GM18499 (cell line): ENCODE data around the gene FHL5.
A peak's percentile ranks its signal among the peaks of the same experiment; 100 is the strongest.
"Not testable (repeated sequence)": the region's sequence is repeated elsewhere in the genome, so short reads cannot be mapped to it uniquely, and the experiment has no call there.

Experiments used
- ATAC-seq: cut with Tn5 transposase; IDR thresholded peaks from one replicate; pipeline ENCODE4 v1.9.1; 2021; ENCODE audit warnings: moderate number of reproducible peaks; ENCODE audit not compliant: insufficient read depth, unreplicated experiment

The FHL5 gene, protein sequence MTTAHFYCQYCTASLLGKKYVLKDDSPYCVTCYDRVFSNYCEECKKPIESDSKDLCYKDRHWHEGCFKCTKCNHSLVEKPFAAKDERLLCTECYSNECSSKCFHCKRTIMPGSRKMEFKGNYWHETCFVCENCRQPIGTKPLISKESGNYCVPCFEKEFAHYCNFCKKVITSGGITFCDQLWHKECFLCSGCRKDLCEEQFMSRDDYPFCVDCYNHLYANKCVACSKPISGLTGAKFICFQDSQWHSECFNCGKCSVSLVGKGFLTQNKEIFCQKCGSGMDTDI

DNA sequence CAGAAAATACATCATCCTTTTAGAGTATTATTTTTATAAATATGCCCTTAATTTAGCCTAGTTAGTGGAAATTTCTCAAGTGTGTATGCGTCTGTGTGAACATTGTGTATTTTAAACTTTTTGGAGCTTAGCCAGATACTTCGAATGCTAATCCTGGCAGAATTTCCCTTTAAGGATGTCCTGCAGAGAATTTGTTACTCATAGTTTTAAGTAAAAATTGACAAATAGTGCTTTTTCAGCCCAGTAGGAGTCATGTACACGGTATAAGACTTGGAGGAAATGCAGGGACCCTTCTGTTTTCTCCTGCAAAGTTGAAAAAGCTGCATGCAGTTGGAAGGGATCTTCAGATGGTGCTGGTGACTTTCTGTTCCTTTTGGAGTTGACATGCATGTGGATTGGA is at the start of gene FHL5:
TSS of gene FHL5 (plus strand) at position 243 of the 400 bp plus-strand sequence. CDS start 40,486 bp downstream, outside the sequence.
- no peak for ATAC-seq

GRCh38 chr6:96520171-96521115 is 42.5 kb upstream of the FHL5 start:
- ATAC-seq: no peak

- ATAC-seq: peak; percentile 4
Measured at GRCh38 chr6:96521306-96521643, 41.7 kb upstream of the FHL5 start.

DNA sequence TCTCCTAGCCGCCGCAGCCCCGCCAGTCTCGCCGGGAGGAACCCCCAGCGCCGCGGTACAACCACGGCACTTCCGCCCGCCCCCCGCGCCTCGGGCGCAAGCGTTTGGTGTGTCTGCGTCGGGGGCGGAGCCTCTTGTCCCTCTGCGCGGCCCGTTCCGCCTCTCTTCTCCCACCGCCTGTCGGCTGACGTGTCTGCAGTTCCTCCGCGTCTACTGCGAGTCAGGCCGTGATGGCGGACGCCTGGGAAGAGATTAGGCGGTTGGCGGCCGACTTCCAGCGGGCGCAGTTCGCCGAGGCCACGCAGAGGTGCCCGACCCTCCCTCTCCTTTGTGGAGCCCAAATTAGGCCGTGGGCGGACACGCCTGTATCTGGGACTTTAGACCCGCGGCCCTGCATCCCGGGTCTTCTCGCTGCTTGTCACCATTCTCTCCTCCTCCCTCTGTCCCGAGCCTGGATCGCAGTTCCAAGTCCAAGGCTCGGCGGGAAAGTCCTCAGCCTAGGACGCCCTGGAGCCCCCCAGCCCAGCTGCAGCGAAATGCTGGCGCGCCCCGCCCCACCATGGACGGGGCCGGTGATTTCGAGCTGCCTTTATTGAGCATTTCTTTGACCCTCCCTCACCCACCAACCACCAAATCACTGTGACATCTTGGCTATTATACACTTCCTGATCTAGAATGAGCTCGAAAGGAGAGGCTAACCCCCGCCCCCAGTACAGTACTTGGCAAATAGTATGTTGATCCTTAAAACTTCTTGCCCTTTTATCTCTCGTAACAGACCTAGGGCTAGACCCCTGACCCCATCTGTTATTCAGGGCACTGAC is 41.1 kb upstream of the FHL5 start, which contains the start of gene UFL1:
TSS of gene UFL1 (plus strand) at position 163 of the 821 bp plus-strand sequence. CDS start at position 231, 68 bp downstream.
- peak; percentile 89 for ATAC-seq

DNA sequence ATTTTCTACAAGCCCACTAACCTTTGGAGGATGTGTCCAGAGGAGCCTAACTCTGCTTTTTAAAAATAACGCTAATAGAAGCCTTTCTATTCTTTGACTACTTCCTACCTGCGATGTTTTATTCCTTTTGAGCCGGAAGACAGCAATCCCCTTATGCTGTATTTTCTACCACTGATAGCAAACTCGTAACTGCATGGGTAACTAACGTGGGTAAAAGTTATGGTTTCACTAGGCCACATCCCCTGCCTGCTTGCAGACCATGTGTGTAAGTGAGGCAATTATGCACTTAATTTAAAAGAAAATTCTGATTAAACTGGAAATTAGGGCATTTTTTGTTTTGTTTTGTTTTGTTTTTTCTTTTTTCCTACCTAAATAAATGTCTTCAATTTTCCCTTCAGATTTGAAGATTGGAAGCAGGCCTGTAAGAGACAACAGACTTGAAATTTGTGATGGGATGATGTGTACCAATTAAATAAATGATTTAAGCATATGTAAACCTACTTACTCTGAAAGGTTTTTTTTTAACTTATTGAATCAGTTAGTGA is 40.4 kb upstream of the FHL5 start:
- peak; percentile 22 for ATAC-seq

DNA sequence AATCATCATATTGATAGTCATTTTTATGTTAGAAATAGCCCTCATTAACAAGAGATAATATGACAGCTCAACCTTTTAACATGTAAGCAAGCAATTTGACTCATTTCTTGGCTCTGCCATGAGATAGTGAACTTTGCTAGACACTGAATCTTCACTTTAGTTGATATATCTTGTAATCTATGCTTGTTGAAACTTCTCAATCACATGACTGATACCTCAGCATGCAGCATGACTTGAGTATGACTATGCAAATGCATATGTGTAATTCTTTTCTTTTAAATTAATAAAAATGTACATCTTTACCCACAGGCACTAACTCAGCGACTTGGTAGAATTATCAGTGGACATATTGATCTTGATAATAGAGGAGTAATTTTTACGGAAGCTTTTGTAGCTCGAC is 34.7 kb upstream of the FHL5 start:
- no peak for ATAC-seq

DNA sequence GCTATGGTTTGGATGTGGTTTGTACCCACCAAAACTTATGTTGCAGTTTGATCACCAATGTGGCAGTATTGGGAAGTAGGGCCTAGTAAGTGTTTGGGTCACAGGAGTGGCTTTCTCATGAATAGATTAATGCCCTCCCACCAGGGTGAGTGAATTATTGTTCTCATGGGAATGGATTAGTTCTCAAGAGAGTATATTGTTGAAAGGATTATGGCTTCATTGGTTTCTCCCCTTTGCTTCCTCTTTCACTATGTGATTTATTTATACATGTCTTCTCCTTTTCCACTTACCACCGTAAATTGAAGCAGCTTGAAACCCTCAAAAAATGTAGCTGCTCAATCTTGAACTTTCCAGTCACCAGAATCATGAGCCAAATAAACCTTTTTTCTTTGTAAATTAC is 30.5 kb upstream of the FHL5 start:
- no peak for ATAC-seq

GRCh38 chr6:96537726-96538125 is 25.2 kb upstream of the FHL5 start:
- ATAC-seq: no peak

DNA sequence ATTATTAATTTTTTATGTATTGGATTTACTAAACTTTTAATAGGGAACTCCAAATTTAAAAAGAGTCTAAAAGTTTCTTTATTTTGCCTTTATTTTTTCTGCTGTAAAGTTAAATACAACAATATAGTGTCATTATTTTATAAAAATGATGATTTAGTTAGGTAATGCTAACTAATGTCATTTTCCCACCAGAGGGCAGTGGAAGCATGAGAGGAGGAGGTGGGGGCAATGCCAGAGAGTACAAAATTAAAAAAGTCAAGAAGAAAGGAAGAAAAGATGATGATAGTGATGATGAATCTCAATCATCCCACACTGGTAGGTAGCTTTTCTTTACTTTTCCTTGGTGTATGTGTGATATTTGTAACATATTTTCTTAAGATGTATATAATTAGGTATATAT is 20.2 kb upstream of the FHL5 start:
- no peak for ATAC-seq

- no peak for ATAC-seq
Measured at GRCh38 chr6:96545882-96546281, 17.0 kb upstream of the FHL5 start.

GRCh38 chr6:96547654-96548053 is 15.3 kb upstream of the FHL5 start:
- no peak for ATAC-seq

- ATAC-seq: no peak
Measured at GRCh38 chr6:96554558-96554957, 8.4 kb upstream of the FHL5 start.

DNA sequence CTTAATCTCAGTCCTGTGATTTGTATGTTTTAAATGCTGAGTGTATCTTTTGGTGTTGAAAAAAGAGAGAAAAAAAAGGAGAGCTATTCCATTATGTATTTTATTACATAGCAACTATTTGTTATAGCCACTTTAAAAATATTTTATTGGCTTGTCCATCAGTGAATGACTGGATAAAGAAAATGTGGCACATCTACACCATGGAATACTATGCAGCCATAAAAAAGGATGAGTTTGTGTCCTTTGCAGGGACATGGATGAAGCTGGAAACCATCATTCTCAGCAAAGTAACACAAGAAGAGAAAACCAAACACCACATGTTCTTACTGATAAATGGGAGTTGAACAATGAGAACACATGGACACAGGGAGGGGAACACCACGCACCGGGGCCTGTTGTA is 3.2 kb upstream of the FHL5 start:
- not testable (repeated sequence) for ATAC-seq

DNA sequence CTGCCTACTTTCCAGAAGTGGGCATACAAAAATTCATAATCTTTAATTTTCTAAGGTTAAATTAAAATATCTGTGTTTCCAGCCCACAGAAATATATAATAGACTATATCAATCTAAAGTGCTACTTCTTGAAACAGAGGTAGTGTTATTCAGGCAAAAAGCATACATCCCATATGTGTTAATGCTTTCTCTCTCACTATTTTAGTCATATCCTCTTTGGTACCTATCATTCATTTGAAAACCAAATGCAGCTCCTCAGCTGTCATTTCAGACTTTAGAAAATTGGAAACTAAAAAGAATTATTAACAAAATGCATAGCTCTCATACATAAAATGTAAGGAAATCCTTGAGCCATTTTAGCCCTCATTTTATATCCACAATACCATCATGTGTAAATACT is 925 bp downstream of the FHL5 start:
- ATAC-seq: no peak

DNA sequence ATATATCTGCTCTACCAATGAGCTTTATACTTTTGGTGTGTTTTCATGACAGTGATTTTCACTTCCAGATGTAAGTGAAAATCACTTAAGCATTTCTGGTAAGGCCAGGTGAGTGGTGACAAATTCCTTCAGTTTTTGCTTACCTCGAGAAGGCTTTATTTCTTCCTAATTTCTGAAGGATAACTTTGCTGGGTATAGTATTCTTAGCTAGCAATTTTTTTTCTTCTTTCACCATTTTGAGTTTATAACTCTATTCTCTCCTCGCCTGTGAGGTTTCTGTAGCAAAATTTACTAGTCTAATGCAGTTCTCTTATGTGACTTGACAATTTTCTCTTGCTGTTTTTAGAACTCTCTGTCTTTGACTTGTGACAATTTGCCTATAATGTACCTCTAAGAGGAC is 7.1 kb downstream of the FHL5 start:
- no peak for ATAC-seq

DNA sequence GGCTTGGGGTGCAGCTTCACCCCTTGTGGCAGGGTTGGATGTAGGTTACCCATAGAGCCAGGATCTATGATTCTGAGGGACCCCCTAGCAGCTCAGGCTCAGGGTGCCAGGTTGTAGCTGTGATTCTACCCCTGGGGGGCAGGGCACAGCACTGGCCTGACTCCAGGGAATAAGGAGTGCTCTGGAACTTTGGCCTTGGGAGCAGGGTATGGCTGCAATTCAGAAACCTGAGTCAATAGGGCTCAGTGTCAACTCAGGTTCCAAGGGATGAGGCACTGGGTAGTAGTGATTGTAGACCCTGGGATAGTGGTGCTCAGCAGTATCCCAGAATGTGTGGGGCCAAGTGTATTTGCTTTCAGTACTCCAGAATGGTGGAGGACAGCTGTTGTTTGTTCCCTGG is 8.6 kb downstream of the FHL5 start:
- no peak for ATAC-seq

DNA sequence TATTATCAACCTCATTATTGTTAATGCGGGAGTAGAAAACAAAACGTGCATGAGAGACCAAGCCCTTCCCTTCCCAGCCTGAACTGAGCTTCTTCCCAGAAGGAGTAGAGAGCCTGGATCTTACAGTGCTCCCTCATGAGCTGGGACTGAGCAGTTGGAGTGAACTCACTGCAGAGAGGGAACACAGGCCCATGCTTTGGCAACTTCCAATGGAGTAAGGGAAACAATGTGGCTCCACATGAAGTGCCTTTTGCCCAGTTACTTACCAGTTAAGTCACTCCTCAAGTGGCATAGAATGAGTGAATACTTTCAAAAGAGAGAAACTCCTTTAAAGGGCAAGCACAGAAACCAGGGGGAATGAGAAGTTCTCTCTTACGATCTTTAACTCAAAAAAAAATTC is 12.4 kb downstream of the FHL5 start:
- ATAC-seq: no peak

GRCh38 chr6:96576221-96576620 is 13.3 kb downstream of the FHL5 start:
- ATAC-seq: no peak

GRCh38 chr6:96582021-96582420 is 19.1 kb downstream of the FHL5 start:
- no peak for ATAC-seq

GRCh38 chr6:96582436-96582835 is 19.5 kb downstream of the FHL5 start:
- ATAC-seq: no peak
